Measurements from ENCODE around the gene DAGLA. TPM values are rescaled to one million over a fixed set of nuclear protein-coding genes. Genes with fewer than 3 reads are reported as not detected.

The DAGLA gene
- total RNA-seq, 2 experiments from 2014 or later: 0.52 to 0.73 TPM

DNA sequence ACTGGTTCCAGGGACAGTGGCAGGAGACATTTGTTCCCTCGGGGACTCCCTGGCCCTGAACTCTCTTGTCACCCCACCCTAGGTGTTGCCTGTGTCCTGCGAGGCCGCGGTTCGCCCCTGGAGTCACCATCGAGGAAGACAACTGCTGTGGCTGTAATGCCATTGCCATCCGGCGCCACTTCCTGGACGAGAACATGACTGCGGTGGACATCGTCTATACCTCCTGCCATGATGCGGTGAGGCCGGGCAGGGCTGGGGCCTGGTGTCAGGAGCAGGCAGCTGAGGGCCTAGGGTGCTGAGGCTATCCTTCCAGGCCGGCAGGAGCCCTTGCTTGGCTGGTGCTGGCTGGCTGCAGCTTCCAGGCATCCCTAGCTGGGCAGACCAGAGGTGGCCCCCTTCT, 54.6 kb downstream of the DAGLA start:
- no peak for ATAC-seq (ENCODE audit: poor library complexity)
- H3K27ac ChIP-seq (ENCODE audit: low read depth in 1 of 2, low read length in 2 of 2): no peak overlapping the region
- CTCF ChIA-PET: interaction anchor here (1.8 kb wide), 1 partner anchor 96 kb away, joined by 4 read pairs; no protein-coding TSS in a partner anchor
- Mint-ChIP-seq H3K36me3 (ENCODE audit: low read depth) (no peaks in the 10 kb centered on the region), H3K4me3 (no peak overlapping the region), H3K27me3 (no peaks in the 10 kb centered on the region), H3K27ac (no peak overlapping the region), H3K4me1 (ENCODE audit: low read depth) (peaks cover 4% of the 10 kb centered on the region), H3K9me3 (no peaks in the 10 kb centered on the region)
- no peak overlapping the region for H3K4me3 ChIP-seq (ENCODE audit: low read length)
- intact Hi-C loops (cut with DNase I, micrococcal nuclease): no loop called here
- H3K4me1 ChIP-seq (ENCODE audit: insufficient read depth, low read length): peaks cover 7% of the 10 kb centered on the region
- no peak for DNase-seq
- H3K36me3 ChIP-seq (ENCODE audit: insufficient read depth, low read length): peaks cover 2% of the 10 kb centered on the region
- POLR2A ChIA-PET: interaction anchor here (2.1 kb wide), 1 partner anchor 54 kb away, joined by 10 read pairs; the partner anchor contains the start of gene DAGLA
- no peak for TF ChIP-seq CTCF (IDR thresholded peaks at IDR 0.05)
- no peaks in the 10 kb centered on the region for H3K9me3 ChIP-seq (ENCODE audit: control insufficient read depth in 1 of 2, insufficient read depth in 1 of 2, low read length in 2 of 2)
- no peaks in the 10 kb centered on the region for H3K27me3 ChIP-seq (ENCODE audit: control insufficient read depth in 1 of 2, insufficient read depth in 2 of 2, low read length in 2 of 2)

GRCh38 chr11:61735391-61735790, 55.2 kb downstream of the DAGLA start:
- no peaks in the 10 kb centered on the region for H3K9me3 ChIP-seq (ENCODE audit: control insufficient read depth in 1 of 2, insufficient read depth in 1 of 2, low read length in 2 of 2)
- Mint-ChIP-seq H3K4me3 (no peak overlapping the region), H3K27ac (no peak overlapping the region), H3K4me1 (ENCODE audit: low read depth) (peaks cover 4% of the 10 kb centered on the region), H3K36me3 (ENCODE audit: low read depth) (no peaks in the 10 kb centered on the region), H3K27me3 (no peaks in the 10 kb centered on the region), H3K9me3 (no peaks in the 10 kb centered on the region)
- no peak overlapping the region for H3K27ac ChIP-seq (ENCODE audit: low read depth in 1 of 2, low read length in 2 of 2)
- H3K4me3 ChIP-seq (ENCODE audit: low read length): no peak overlapping the region
- DNase-seq (no peak), ATAC-seq (ENCODE audit: poor library complexity) (no peak)
- ChIA-PET POLR2A (no interaction called here), CTCF (no interaction called here)
- no peak for TF ChIP-seq CTCF (IDR thresholded peaks at IDR 0.05)
- H3K36me3 ChIP-seq (ENCODE audit: insufficient read depth, low read length): peaks cover 2% of the 10 kb centered on the region
- H3K27me3 ChIP-seq (ENCODE audit: control insufficient read depth in 1 of 2, insufficient read depth in 2 of 2, low read length in 2 of 2): no peaks in the 10 kb centered on the region
- intact Hi-C loops (cut with DNase I, micrococcal nuclease): no loop called here
- peaks cover 7% of the 10 kb centered on the region for H3K4me1 ChIP-seq (ENCODE audit: insufficient read depth, low read length)

DNA sequence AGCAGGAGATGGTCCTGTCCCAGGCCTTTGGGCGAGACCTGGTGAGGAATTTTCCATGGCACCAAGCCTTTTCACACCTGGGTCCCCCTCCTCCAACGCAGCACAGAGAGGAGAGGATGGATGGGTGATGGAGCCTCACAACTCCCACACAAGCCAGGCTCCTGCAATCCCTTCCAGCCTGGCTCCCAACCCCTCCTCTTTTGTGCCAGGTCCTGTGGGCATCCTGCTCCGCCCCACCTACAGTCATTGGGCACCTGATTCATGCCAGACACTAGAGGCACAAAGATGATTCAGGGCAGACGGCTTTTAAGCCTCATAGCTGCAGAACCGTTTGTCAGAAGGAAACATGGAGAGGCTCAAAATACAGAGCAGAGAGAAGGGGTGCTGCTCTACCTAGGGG, 56.1 kb downstream of the DAGLA start:
- H3K9me3 ChIP-seq (ENCODE audit: control insufficient read depth in 1 of 2, insufficient read depth in 1 of 2, low read length in 2 of 2): no peaks in the 10 kb centered on the region
- Mint-ChIP-seq H3K27ac (no peak overlapping the region), H3K36me3 (ENCODE audit: low read depth) (no peaks in the 10 kb centered on the region), H3K4me3 (no peak overlapping the region), H3K4me1 (ENCODE audit: low read depth) (peaks cover 4% of the 10 kb centered on the region), H3K27me3 (no peaks in the 10 kb centered on the region), H3K9me3 (no peaks in the 10 kb centered on the region)
- DNase-seq (no peak), ATAC-seq (ENCODE audit: poor library complexity) (no peak)
- TF ChIP-seq CTCF (IDR thresholded peaks at IDR 0.05): no peak
- POLR2A ChIA-PET: no interaction called here
- no peak overlapping the region for H3K27ac ChIP-seq (ENCODE audit: low read depth in 1 of 2, low read length in 2 of 2)
- CTCF ChIA-PET: no interaction called here
- H3K27me3 ChIP-seq (ENCODE audit: control insufficient read depth in 1 of 2, insufficient read depth in 2 of 2, low read length in 2 of 2): no peaks in the 10 kb centered on the region
- H3K4me1 ChIP-seq (ENCODE audit: insufficient read depth, low read length): peaks cover 7% of the 10 kb centered on the region
- no peak overlapping the region for H3K4me3 ChIP-seq (ENCODE audit: low read length)
- intact Hi-C loops (cut with DNase I, micrococcal nuclease): no loop called here
- H3K36me3 ChIP-seq (ENCODE audit: insufficient read depth, low read length): peaks cover 2% of the 10 kb centered on the region

Measured in CD4-positive, alpha-beta T cell (primary cell).